Caki2 (cell line): ENCODE data around the gene SH3BP5L. TPM values are rescaled to one million over a fixed set of nuclear protein-coding genes. Genes with fewer than 3 reads are reported as not detected.

Source experiments
- DNase-seq: peaks from one replicate; pipeline ENCODE4 v3.0.0-alpha.2; 2015; ENCODE audit warnings: low read depth
- in situ Hi-C: cut with HindIII; loops from 2 replicates; pipeline ENCODE4 v1.10.0; 2016; ENCODE audit warnings: low sequenced_read_pairs, low pct_unique_long_range_greater_than_20kb, mixed read lengths
- total RNA-seq: library from RNA; depleted of rRNA; stranded (reverse); fragments of >200 nt; shearing (Covaris generic); gene quantifications from 2 replicates; pipeline ENCODE4 v1.2.3, GENCODE V29; 2014; ENCODE audit warnings: low replicate concordance

SH3BP5L gene
- total RNA-seq, 1 experiment from 2014 or later = 30.8 TPM

DNA sequence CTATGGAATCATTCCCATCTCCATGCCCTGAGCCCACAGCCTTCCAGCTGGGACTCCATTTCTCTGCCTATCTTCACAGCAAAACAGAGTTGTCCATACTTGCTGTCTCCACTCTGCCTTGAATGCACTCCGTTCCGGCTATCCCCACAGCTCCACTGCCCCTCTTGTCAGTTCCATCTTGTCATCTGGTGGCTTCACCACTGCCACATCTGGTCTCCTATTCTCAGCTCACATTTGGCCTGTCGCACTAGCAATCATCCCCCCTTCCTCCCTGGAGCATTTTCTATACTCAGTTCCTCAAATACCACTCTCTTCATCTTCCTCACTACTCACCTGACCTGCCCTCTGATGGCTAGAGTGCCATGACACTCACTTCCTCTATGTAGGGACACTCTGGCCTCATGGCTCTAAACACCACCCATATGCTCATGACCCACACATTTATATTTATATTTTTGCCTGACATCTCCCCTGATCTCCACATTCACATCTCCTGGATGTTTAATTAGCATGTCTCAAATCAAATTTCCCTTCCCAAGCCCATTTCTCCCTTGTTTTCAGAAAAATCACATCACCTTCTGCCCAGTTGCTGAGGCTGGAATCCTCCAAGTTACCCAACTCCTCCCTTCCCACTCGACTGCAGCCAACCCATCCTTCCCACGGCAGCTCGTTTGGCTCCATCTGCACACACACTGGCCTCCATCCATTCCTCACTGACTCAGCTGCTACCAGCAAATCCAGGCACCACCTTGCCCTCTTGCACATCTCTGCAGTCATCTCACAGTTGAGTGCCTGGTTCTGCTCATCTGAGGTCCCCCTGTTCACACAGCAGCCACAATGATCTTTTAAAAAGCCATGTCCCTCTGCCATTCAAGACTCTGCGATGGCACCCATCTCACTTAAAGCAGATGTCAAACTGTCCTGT, 27.0 kb upstream of the SH3BP5L start:
- in situ Hi-C loops = no loop called here
- DNase-seq = no peak

DNA sequence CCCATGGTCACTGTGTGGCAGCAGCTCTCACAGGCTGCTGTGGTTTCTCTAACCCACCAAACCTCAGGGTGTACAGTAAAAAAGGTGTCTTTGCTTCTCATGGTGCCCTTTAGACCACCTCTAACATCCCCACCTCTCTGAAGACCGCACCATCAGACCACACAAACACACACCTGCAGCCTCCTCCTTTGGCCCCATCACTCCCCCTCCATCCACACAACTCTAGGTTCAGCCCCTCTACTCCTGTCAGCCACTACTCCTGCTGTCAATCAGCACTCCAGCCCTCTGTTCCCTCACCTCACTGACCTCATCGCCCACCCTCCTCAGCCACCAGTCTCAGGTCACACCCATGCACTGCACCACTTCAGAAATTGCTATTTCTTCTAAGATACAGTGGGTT, 25.7 kb upstream of the SH3BP5L start:
- no peak for DNase-seq
- in situ Hi-C loops = no loop called here

DNA sequence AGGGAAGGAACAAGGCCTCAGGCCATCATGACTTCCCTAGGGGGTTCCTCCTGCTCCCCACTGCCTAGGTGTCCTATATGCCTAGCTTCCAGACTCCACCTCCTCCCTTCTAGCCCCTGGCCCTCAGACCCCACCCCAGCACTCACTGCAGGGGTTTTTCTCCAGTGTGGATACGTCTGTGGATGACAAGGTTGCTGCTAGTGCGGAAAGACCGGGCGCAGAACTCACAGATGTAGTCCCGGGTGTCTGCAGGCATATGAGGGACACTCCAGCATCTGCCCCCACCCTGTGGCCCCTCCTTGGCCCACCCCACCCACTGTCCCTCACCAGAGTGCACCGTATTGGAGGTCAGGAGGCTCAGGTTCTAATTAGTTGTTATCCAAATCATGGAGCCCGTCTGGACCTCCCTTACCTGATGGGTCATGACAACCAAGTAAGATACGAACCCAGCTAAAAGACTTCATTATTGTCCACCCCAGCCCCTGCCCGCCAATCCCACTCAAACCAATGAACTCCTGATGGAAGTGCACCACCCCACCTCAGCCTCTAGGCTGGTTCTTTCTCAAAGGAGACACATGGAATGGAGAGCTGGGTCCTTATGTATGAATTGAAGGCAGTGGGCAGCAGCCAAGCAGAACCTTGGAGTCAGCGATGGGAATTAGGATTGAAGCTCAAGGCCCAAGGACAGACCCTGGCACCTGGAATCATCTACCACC, 25.0 kb upstream of the SH3BP5L start:
- DNase-seq = no peak
- in situ Hi-C loops = no loop called here

DNA sequence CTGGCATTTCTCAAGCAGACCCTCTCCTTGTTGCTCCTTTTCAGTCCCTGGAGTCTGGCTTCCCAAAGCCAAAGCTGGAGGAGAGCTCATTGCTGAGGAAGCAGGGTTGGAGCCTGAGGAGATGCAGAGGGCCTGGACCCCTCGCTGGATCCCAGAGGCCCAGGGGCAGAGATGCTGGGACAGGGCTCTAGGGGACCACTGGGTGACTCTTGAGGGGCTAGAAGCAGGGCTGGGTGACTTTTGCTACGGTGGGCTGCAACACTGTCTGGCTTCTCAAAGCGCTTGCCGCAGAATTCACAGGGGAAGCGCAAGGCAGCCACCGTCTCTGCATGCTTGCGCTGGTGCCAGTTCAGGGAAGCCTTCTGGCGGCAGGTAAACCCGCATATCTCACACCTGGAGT, 24.4 kb upstream of the SH3BP5L start:
- DNase-seq = no peak
- in situ Hi-C loops = no loop called here

DNA sequence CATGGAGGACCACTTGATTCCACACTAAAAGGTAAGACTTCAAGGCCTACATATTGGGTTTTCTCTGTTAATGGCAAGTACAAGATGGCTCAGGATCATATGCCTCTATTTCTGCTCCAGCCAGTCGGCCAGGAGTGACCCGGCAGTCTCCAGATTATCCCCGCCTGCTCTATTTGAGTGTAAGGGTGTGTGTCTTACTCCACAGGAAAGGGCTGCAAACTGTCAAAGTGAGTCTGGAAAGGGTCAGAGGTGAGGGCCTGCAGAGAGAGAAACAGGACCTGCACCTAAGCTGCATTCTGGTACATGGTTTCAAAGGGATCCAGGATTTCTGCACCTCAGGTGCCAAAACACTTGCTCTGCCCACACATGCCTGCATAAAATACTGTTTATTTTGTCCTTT, 23.9 kb upstream of the SH3BP5L start:
- DNase-seq = no peak
- in situ Hi-C loops = no loop called here

- DNase-seq = no peak
- in situ Hi-C loops = no loop called here
Observed at GRCh38 chr1:248849152-248849551, 23.4 kb upstream of the SH3BP5L start.

- no peak for DNase-seq
- in situ Hi-C loops = no loop called here
Observed at GRCh38 chr1:248848602-248849001, 22.9 kb upstream of the SH3BP5L start.

- in situ Hi-C loops = no loop called here
- no peak for DNase-seq
Observed at GRCh38 chr1:248847956-248848561, 22.3 kb upstream of the SH3BP5L start.

DNA sequence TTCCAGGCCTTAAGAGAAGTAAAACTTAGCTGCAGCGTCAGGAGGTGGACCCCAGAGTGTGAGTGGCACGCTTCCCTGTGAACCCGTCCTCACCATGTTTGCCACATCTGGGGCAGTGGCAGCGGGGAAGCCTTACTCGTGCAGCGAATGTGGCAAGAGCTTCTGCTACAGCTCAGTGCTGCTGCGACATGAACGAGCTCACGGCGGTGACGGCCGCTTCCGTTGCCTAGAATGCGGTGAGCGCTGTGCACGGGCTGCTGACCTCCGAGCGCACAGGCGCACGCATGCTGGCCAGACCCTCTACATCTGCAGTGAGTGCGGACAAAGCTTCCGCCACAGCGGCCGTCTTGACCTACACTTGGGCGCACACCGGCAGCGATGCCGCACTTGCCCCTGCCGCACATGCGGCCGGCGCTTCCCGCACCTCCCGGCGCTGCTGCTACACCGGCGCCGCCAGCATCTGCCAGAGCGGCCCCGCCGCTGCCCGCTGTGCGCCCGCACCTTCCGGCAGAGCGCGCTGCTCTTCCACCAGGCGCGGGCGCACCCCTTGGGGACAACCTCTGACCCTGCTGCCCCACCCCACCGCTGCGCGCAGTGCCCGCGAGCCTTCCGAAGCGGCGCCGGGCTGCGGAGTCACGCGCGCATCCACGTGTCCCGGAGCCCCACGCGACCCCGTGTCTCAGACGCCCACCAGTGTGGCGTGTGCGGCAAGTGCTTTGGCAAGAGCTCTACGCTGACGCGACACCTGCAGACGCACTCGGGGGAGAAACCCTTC, 21.7 kb upstream of the SH3BP5L start:
- in situ Hi-C loops = no loop called here
- no peak for DNase-seq

DNA sequence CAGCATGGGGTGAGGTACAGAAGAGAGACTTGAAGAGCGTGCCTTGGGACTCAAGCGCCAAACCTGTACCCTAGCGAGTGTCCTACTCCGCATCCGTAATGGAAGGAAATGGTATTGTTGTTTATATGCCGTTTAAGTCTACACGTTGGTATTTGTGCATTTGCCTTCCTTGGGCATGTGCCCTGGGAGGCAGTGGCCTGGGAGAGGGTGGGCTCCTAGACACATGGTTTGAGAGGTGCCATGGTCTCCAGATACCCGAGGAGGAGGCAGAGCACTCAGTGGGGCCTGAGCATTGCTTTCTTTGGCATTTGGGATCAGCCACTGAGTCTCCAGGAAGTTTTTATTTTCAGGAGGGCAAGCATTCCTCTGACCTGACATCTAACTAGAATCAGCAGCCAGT, 18.8 kb upstream of the SH3BP5L start:
- in situ Hi-C loops = no loop called here
- no peak for DNase-seq

GRCh38 chr1:248843687-248844086, 18.0 kb upstream of the SH3BP5L start:
- no peak for DNase-seq
- in situ Hi-C loops = no loop called here

DNA sequence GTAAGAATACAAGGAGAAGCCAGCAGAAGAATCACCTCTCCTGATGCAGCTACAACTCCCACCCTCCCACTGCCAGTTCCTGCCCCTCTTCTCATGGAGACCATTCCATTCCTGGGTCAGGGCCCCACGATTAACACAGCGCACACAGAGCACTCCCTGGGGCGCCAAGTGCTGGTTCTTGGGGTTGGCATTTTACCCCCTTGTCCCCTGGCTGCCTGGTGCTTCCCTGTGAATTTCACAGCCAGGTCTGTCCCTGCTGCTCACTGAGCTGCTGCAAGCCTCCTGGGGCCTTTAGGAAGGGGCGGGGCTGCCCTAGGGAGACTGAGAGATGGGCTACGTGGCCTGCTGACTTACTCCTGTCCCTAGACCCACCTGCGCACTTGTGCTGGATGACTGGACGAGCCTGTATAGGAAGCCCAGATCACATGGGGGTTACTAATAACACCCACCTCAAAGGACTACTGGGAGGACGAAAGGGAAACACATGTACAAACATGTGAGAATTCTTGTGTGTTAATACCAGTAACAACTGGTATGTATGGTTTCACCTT, 17.1 kb upstream of the SH3BP5L start:
- in situ Hi-C loops = no loop called here

DNA sequence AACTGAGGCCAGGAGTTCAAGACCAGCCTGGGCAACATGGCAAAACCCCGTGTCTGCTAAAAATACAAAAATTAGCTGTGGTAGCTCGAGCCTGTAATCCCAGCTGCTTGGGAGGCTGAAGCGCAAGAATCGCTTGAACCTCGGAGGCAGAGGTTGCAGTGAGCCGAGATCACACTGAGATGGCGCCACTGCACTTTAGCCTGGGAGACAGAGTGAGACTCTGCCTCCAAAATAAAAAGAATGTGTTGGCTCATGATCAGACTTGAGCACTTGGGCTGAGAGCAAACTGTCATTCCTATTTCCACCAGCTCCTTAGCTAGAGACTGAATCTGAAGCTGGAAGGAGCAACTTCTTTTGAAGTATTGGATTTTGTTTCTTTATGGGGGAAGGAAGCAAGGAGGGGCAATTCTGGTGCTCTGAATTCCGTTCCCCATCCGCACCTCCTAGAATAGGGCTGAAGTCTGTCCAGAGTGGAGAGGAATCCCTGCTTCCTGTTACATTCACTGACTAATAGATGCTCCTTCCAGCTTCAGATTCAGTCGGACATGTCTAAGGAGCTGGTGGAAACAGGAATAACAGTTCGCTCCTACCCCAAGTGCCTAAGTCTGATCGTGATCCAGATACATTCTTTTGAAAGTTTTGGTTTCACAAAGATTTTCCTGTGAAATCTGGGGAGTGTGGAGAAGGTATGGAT, 16.1 kb upstream of the SH3BP5L start:
- in situ Hi-C loops = no loop called here
- no peak for DNase-seq

More for the DNA sequence above, 17.1 kb upstream of the SH3BP5L start:
- no peak for DNase-seq

- DNase-seq = no peak
- in situ Hi-C loops = no loop called here
Observed at GRCh38 chr1:248840946-248841345, 15.2 kb upstream of the SH3BP5L start.

DNA sequence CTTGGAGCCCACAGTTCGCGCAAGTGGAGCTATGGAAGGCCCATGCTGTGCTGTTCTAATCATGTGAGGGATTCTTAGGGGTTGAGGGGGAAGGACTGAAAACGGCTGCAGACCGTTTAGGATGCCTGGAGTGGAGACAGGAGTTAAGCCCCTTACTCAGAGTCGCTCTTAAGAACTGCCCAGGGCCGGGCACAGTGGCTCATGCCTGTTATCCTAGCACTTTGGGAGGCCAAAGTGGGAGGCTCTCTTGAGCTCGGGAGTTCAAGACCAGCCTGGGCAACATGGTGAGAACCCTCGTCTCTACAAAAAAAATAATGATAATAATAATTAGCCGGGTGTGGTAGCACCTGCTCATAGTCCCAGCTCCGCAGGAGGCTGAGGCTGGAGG, 13.4 kb upstream of the SH3BP5L start:
- in situ Hi-C loops = no loop called here

GRCh38 chr1:248838357-248839167, 12.8 kb upstream of the SH3BP5L start:
- in situ Hi-C loops = no loop called here

More for the DNA sequence above, 13.4 kb upstream of the SH3BP5L start:
- DNase-seq = no peak

DNA sequence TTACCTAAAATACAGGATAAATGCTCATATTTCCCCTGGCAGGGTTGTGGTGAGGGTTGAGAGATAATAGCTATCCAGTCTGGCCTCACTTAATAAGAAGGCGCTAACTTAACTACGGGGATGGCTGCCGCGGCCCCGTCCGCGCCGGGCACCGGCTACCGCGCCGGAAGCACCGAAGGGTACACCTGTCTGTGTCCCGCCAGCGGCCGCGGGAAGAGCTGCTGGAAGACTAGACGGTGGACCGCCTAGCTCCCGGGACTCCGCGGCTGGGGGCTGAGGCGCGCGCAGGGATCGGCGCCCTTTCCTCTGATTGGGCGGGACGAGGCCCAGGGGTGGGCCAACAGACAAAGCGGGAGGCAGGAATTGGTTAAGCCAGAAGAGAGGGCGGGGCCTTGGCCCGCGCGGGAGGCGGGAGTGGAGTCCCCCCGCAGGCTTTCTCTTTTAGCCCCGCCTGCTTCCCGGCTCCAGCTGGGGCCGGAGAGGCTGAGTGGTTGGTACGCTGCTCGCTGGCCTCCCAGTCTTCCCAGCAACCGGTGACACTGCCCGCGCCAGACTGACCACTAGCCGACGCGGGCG, 12.2 kb upstream of the SH3BP5L start, which contains the start of gene ZNF672:
Gene ZNF672 (plus strand): TSS at position 444 of the 576 bp plus-strand sequence. CDS start 9,051 bp downstream, outside the sequence.
- peak; percentile 99 for DNase-seq
- in situ Hi-C loops = no loop called here

More at GRCh38 chr1:248838357-248839167, 12.8 kb upstream of the SH3BP5L start:
- DNase-seq = peak; percentile 93
